H1 (cell line): ENCODE measurements around the gene NTS. TPM values are rescaled to one million over a fixed set of nuclear protein-coding genes. Genes with fewer than 3 reads are reported as not detected.

ENCODE experiments used
- BRCA1 ChIP-seq: IDR thresholded peaks from 2 replicates; pipeline ENCODE4 v1.6.1; 2012; ENCODE audit warnings: low read depth, low read length, improper control_type of control experiment
- CHD1 ChIP-seq: IDR thresholded peaks from 2 replicates; pipeline ENCODE4 v1.6.1; 2012; ENCODE audit warnings: low read depth, low read length, improper control_type of control experiment
- SIN3A ChIP-seq, 2 experiments: IDR thresholded peaks in 1 of 2; conservative IDR thresholded peaks in 1 of 2; 2 replicates each; pipeline ENCODE4 v1.6.1; 2011 to 2012; ENCODE audit warnings: low read length in 2 of 2, improper control_type of control experiment in 1 of 2, low read depth in 1 of 2, mild to moderate bottlenecking in 1 of 2
- SUZ12 ChIP-seq: fragments of 200-600 bp; sonication (generic); IDR thresholded peaks from 2 replicates; pipeline ENCODE4 v1.6.1; 2012; ENCODE audit warnings: mild to moderate bottlenecking, inconsistent platforms, low read length, moderate library complexity, mixed read lengths
- polyA plus RNA-seq, 7 experiments: library from polyadenylated mRNA; depleted of rRNA in 3 of 7; stranded (reverse) in 5 of 7; unstranded in 2 of 7; fragments of >200 nt in 5 of 7; fragments of 200-250 nt in 2 of 7; gene quantifications; 1 replicate in 5 of 7; 2 replicates in 1 of 7; 4 replicates in 1 of 7; pipeline versions ENCODE4 v1.2.1 to v1.2.3, GENCODE V29; 2011 to 2013; ENCODE audit warnings: missing spikeins in 2 of 7, mixed read lengths in 2 of 7
- total RNA-seq: library from RNA; stranded (reverse); fragmentation: NEBNext Ultra II Directional; extraction: Animal tissue kit (Norgen Biotek cat#: 25700); gene quantifications from 2 replicates; pipeline ENCODE4 v1.2.1, GENCODE V29; 2021
- TF ChIP-seq, protein P1 (sequence below): IDR thresholded peaks from 2 replicates; pipeline ENCODE4 v1.6.1; 2011; ENCODE audit warnings: low read length, improper control_type of control experiment

NTS gene
- total and polyA plus RNA-seq, 2 of the 8 experiments (the other 6 are each of a cell fraction or from before 2014, with no cell fraction given), result 17.0 to 36.6 TPM

DNA sequence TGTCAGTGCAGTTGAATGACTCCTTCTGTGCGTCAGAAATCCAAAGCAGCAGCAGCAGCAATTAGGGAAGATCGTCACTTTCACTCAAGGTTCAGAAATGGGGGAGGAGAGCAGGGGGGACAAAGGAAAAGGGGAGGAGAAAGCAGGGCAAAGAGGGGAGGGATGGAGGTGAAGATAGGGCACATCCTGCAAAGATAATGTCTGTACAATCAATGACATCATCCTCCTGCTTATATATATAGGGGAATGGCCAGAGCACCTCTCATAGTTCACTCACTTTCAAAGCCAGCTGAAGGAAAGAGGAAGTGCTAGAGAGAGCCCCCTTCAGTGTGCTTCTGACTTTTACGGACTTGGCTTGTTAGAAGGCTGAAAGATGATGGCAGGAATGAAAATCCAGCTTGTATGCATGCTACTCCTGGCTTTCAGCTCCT, at the start of gene NTS (continued):
- TF ChIP-seq SUZ12 (no peak), SIN3A (conservative IDR thresholded peaks at IDR 0.05 in 1 of 2, IDR thresholded peaks at IDR 0.05 in 1 of 2; ENCODE audit: low read depth in 1 of 2, low read length in 2 of 2) (no peak), BRCA1 (no peak), CHD1 (no peak)
- TF ChIP-seq, protein P1, sequence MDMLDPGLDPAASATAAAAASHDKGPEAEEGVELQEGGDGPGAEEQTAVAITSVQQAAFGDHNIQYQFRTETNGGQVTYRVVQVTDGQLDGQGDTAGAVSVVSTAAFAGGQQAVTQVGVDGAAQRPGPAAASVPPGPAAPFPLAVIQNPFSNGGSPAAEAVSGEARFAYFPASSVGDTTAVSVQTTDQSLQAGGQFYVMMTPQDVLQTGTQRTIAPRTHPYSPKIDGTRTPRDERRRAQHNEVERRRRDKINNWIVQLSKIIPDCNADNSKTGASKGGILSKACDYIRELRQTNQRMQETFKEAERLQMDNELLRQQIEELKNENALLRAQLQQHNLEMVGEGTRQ, result no peak
